ENCODE results near the gene KDM8.

The KDM8 gene

DNA sequence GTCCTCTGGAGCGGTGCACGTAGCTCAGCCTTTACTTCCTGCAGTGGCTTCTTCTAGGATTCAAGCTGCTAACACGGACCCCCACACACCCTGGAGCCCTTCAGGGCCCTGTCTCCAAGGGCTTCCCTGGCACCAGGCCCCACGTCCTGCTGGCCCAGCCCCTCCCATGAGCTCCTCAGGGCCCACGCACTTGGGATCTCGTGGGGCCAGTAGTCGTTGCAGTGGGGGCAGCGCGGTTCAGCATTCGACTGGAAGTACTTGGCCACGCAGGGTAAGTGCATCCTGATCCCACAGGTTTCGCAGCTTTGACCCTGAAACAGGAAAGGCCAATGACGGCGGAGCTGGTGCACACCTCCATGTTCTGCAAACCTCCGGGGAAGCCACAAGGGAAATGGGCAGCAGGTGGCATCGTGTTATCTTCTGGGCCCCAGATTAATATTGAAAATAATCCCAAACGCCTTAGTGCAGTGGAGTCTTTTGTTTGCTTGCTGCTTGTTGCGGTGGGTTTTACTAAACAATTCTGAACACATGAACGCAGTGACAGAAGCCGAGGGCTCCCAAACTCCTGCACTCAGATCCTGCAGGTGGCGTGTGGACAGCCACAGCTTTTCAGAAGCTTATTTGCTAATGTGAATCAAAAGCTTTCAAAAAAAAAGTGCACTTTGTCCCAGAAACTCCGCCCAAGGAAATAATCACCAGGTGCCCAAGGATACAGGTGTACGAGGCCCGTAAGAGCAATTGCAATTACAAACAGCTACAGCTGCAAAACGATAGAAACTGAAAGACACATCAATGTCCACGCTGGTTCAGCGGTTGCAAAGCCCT lies 22.4 kb downstream of the KDM8 start:
- peaks cover 59% of the 10 kb centered on the region for H3K4me1 ChIP-seq (ENCODE audit: insufficient read depth, low read length, severe bottlenecking)
- peak overlapping the region; percentile 73 for H3K27ac ChIP-seq (ENCODE audit: low read depth, low read length, poor library complexity, severe bottlenecking)
- no peak for TF ChIP-seq EZH2 (IDR thresholded peaks at IDR 0.05; ENCODE audit: borderline replicate concordance, low read length)
- TF ChIP-seq, protein P1, sequence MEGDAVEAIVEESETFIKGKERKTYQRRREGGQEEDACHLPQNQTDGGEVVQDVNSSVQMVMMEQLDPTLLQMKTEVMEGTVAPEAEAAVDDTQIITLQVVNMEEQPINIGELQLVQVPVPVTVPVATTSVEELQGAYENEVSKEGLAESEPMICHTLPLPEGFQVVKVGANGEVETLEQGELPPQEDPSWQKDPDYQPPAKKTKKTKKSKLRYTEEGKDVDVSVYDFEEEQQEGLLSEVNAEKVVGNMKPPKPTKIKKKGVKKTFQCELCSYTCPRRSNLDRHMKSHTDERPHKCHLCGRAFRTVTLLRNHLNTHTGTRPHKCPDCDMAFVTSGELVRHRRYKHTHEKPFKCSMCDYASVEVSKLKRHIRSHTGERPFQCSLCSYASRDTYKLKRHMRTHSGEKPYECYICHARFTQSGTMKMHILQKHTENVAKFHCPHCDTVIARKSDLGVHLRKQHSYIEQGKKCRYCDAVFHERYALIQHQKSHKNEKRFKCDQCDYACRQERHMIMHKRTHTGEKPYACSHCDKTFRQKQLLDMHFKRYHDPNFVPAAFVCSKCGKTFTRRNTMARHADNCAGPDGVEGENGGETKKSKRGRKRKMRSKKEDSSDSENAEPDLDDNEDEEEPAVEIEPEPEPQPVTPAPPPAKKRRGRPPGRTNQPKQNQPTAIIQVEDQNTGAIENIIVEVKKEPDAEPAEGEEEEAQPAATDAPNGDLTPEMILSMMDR (IDR thresholded peaks at IDR 0.05; ENCODE audit: low read length): peak; percentile 33; the same call in 1 of the 2 replicates
- no peak overlapping the region; the same call in 1 of the 2 replicates for H3K9ac ChIP-seq (ENCODE audit: low read length)
- no peaks in the 10 kb centered on the region for H3F3A ChIP-seq (ENCODE audit: insufficient read depth, low read length)
- H3K27me3 ChIP-seq (ENCODE audit: insufficient read depth, low read length): no peaks in the 10 kb centered on the region
- H3K36me3 ChIP-seq (ENCODE audit: insufficient read depth, low read length): peaks cover 31% of the 10 kb centered on the region
- no peaks in the 10 kb centered on the region for H4K20me1 ChIP-seq (ENCODE audit: insufficient read depth, low read length)
- H2AFZ ChIP-seq (ENCODE audit: low read length): no peak overlapping the region
- H3K4me3 ChIP-seq (ENCODE audit: low read depth, low read length, poor library complexity, severe bottlenecking): no peak overlapping the region
- H3K4me2 ChIP-seq (ENCODE audit: low read length): peak overlapping the region; percentile 15; the same call in 1 of the 2 replicates
- H3K9me3 ChIP-seq (ENCODE audit: low read length): no peaks in the 10 kb centered on the region
- H3K79me2 ChIP-seq (ENCODE audit: insufficient read depth, low read length): no peaks in the 10 kb centered on the region
- H3K9me2 ChIP-seq (ENCODE audit: low read depth, low read length): no peaks in the 10 kb centered on the region

- no peak for TF ChIP-seq EZH2 (IDR thresholded peaks at IDR 0.05; ENCODE audit: borderline replicate concordance, low read length)
- TF ChIP-seq, protein P1 (IDR thresholded peaks at IDR 0.05; ENCODE audit: low read length): no peak
- Histone ChIP-seq H3F3A (ENCODE audit: insufficient read depth, low read length) (no peaks in the 10 kb centered on the region), H3K9ac (ENCODE audit: low read length) (no peak overlapping the region; the same call in 1 of the 2 replicates), H3K9me2 (ENCODE audit: low read depth, low read length) (no peaks in the 10 kb centered on the region), H3K79me2 (ENCODE audit: insufficient read depth, low read length) (no peaks in the 10 kb centered on the region), H2AFZ (ENCODE audit: low read length) (no peak overlapping the region), H3K36me3 (ENCODE audit: insufficient read depth, low read length) (peaks cover 36% of the 10 kb centered on the region), H3K4me3 (ENCODE audit: low read depth, low read length, poor library complexity, severe bottlenecking) (no peak overlapping the region), H3K4me2 (ENCODE audit: low read length) (peak overlapping the region; percentile 15; the same call in 1 of the 2 replicates), H4K20me1 (ENCODE audit: insufficient read depth, low read length) (no peaks in the 10 kb centered on the region), H3K9me3 (ENCODE audit: low read length) (no peaks in the 10 kb centered on the region), H3K27ac (ENCODE audit: low read depth, low read length, poor library complexity, severe bottlenecking) (peak overlapping the region; percentile 73), H3K27me3 (ENCODE audit: insufficient read depth, low read length) (no peaks in the 10 kb centered on the region), H3K4me1 (ENCODE audit: insufficient read depth, low read length, severe bottlenecking) (peaks cover 66% of the 10 kb centered on the region)
Measured at GRCh38 chr16:27226476-27226875, 23.1 kb downstream of the KDM8 start.

- H3K4me1 ChIP-seq (ENCODE audit: insufficient read depth, low read length, severe bottlenecking): peaks cover 71% of the 10 kb centered on the region
- H3K4me2 ChIP-seq (ENCODE audit: low read length): peak overlapping the region; percentile 15; the same call in 1 of the 2 replicates
Measured at GRCh38 chr16:27226976-27227705, 23.8 kb downstream of the KDM8 start.

More at GRCh38 chr16:27226976-27227705, 23.8 kb downstream of the KDM8 start:
- H3K9ac ChIP-seq (ENCODE audit: low read length): no peak overlapping the region; the same call in 1 of the 2 replicates
- peaks cover 36% of the 10 kb centered on the region for H3K36me3 ChIP-seq (ENCODE audit: insufficient read depth, low read length)
- peak overlapping the region; percentile 73 for H3K27ac ChIP-seq (ENCODE audit: low read depth, low read length, poor library complexity, severe bottlenecking)
- no peak overlapping the region for H3K4me3 ChIP-seq (ENCODE audit: low read depth, low read length, poor library complexity, severe bottlenecking)
- H3K27me3 ChIP-seq (ENCODE audit: insufficient read depth, low read length): no peaks in the 10 kb centered on the region
- no peaks in the 10 kb centered on the region for H3K9me2 ChIP-seq (ENCODE audit: low read depth, low read length)
- no peak overlapping the region for H2AFZ ChIP-seq (ENCODE audit: low read length)
- no peaks in the 10 kb centered on the region for H3K79me2 ChIP-seq (ENCODE audit: insufficient read depth, low read length)
- no peaks in the 10 kb centered on the region for H3F3A ChIP-seq (ENCODE audit: insufficient read depth, low read length)
- H3K9me3 ChIP-seq (ENCODE audit: low read length): no peaks in the 10 kb centered on the region
- TF ChIP-seq, protein P1 (IDR thresholded peaks at IDR 0.05; ENCODE audit: low read length): no peak
- no peak for TF ChIP-seq EZH2 (IDR thresholded peaks at IDR 0.05; ENCODE audit: borderline replicate concordance, low read length)
- no peaks in the 10 kb centered on the region for H4K20me1 ChIP-seq (ENCODE audit: insufficient read depth, low read length)

Data from OCI-LY1 (cell line).